HepG2 (cell line): Measurements from ENCODE around the gene TMEM108. TPM values are rescaled to one million over a fixed set of nuclear protein-coding genes. Genes with fewer than 3 reads are reported as not detected.

Source experiments
- ATAC-seq: fragments of 200-7000 bp; cut with Tn5 transposase; 3 replicates; pipeline ENCODE4 v1.9.1; 2020; ENCODE audit warnings: mild to moderate bottlenecking, moderate library complexity
- BruUV-seq: library from RNA; stranded (reverse); fragments of 400-500 nt; replicated peaks from 2 replicates; lab custom pipeline; 2021; lab: Mats Ljungman, UMichigan
- CTCF ChIA-PET: fragments of 300-600 bp; formaldehyde crosslinking; extraction: SDS; loops from one replicate; lab custom pipeline; 2021; ENCODE audit warnings: low total read pairs, inconsistent platforms, low intra/inter-chr PET ratio; lab: Yijun Ruan, JAX
- POLR2A ChIA-PET: fragments of 350-600 bp; sonication (Branson Sonifier 250); formaldehyde crosslinking; loops from one replicate; lab custom pipeline; 2020; ENCODE audit warnings: antibody characterized with exemption, inconsistent platforms; lab: Yijun Ruan, JAX
- DNase-seq: peaks from one replicate; pipeline ENCODE4 v3.0.0-alpha.2; 2015; ENCODE audit warnings: low spot score
- FAIRE-seq: peaks from 3 replicates; lab custom pipeline; 2011; peaks lifted over from hg19 to GRCh38; lab: Jason Lieb, UNC
- H2AFZ ChIP-seq: one replicate; pipeline ENCODE4 v1.6.1; 2011; ENCODE audit warnings: low read length, inconsistent platforms
- H3K27ac ChIP-seq: fragments of 300-600 bp; 3 replicates; pipeline ENCODE4 v1.8.0; 2011; ENCODE audit warnings: mixed run types, mild to moderate bottlenecking, mixed read lengths, low read length, inconsistent platforms; ENCODE audit not compliant: insufficient read depth; ENCODE audit errors: extremely low read length
- H3K27me3 ChIP-seq, 2 experiments: fragments of 200-600 bp in 1 of 2; 2 replicates in 1 of 2; 3 replicates in 1 of 2; pipeline versions ENCODE4 v1.6.0 to v1.8.0; 2011; ENCODE audit warnings: low read length in 2 of 2, mild to moderate bottlenecking in 2 of 2, moderate library complexity in 2 of 2, inconsistent platforms in 1 of 2; ENCODE audit not compliant: insufficient read depth in 2 of 2, control insufficient read depth in 1 of 2
- H3K36me3 ChIP-seq, 2 experiments: fragments of 200-600 bp in 1 of 2; replicated peaks in 1 of 2; 2 replicates in 1 of 2; 3 replicates in 1 of 2; pipeline versions ENCODE4 v1.5.1 to v1.8.0; 2011; ENCODE audit warnings: low read length in 2 of 2, inconsistent platforms in 1 of 2; ENCODE audit not compliant: insufficient read depth in 2 of 2, control insufficient read depth in 1 of 2
- H3K4me1 ChIP-seq: 2 replicates; pipeline ENCODE4 v1.5.1; 2012; ENCODE audit warnings: low read length, inconsistent platforms; ENCODE audit not compliant: insufficient read depth
- H3K4me2 ChIP-seq: 2 replicates; pipeline ENCODE4 v1.6.0; 2011; ENCODE audit warnings: low read depth, low read length, inconsistent platforms
- H3K4me3 ChIP-seq, 3 experiments: fragments of 200-600 bp in 1 of 3; sonication (generic), shearing (Covaris generic) in 1 of 3; replicated peaks in 1 of 3; 2 replicates each; pipeline ENCODE4 v1.5.1; 2011 to 2016; ENCODE audit warnings: low read length in 3 of 3, inconsistent platforms in 2 of 3, low read depth in 2 of 3, mild to moderate bottlenecking in 2 of 3, control low read depth in 1 of 3, mixed read lengths in 1 of 3; ENCODE audit not compliant: insufficient read depth in 1 of 3
- H3K79me2 ChIP-seq: one replicate; pipeline ENCODE4 v1.6.1; 2011; ENCODE audit warnings: low read length, inconsistent platforms; ENCODE audit not compliant: insufficient read depth
- H3K9ac ChIP-seq: 2 replicates; pipeline ENCODE4 v1.6.0; 2011; ENCODE audit warnings: mild to moderate bottlenecking, low read depth, low read length, inconsistent platforms; ENCODE audit not compliant: insufficient read depth
- H3K9me3 ChIP-seq: 2 replicates; pipeline ENCODE4 v1.5.1; 2012; ENCODE audit warnings: mild to moderate bottlenecking, low read length
- H4K20me1 ChIP-seq: 2 replicates; pipeline ENCODE4 v1.6.0; 2011; ENCODE audit warnings: inconsistent platforms, mild to moderate bottlenecking, low read length, moderate library complexity; ENCODE audit not compliant: insufficient read depth
- ELF1 ChIP-seq: sonication (generic); formaldehyde crosslinking; IDR thresholded peaks from 2 replicates; pipeline ENCODE4 v1.4.0; 2020; ENCODE audit warnings: missing genetic modification reagents
- ELF3 ChIP-seq: IDR thresholded peaks from 2 replicates; pipeline ENCODE4 v1.6.1; 2016; ENCODE audit warnings: missing genetic modification reagents, missing compliant biosample characterization
- FOXJ3 ChIP-seq: sonication (generic); formaldehyde crosslinking; IDR thresholded peaks from 2 replicates; pipeline ENCODE4 v1.4.0; 2020; ENCODE audit warnings: missing genetic modification reagents, mild to moderate bottlenecking, borderline replicate concordance
- NCOA5 ChIP-seq: sonication (generic); formaldehyde crosslinking; IDR thresholded peaks from 2 replicates; pipeline ENCODE4 v1.4.0; 2020; ENCODE audit warnings: missing genetic modification reagents
- NFE2 ChIP-seq: sonication (generic); formaldehyde crosslinking; IDR thresholded peaks from 2 replicates; pipeline ENCODE4 v1.4.0; 2020; ENCODE audit warnings: missing genetic modification reagents
- NR2F6 ChIP-seq, 2 experiments: IDR thresholded peaks; 2 replicates each; pipeline ENCODE4 v1.6.1; 2016; ENCODE audit warnings: antibody characterized with exemption in 1 of 2, mild to moderate bottlenecking in 1 of 2
- REPIN1 ChIP-seq: sonication (generic); formaldehyde crosslinking; IDR thresholded peaks from 2 replicates; pipeline ENCODE4 v1.8.0; 2022; ENCODE audit warnings: missing genetic modification reagents, low read depth, mild to moderate bottlenecking, borderline replicate concordance
- RFX1 ChIP-seq: fragments of 450-650 bp; IDR thresholded peaks from 2 replicates; pipeline ENCODE4 v1.6.1; 2017
- TBX3 ChIP-seq: fragments of 450-650 bp; IDR thresholded peaks from 2 replicates; pipeline ENCODE4 v1.6.1; 2017; ENCODE audit warnings: antibody characterized with exemption, mild to moderate bottlenecking, inconsistent platforms, borderline replicate concordance
- TGIF2 ChIP-seq: IDR thresholded peaks from 2 replicates; pipeline ENCODE4 v1.6.1; 2016; ENCODE audit warnings: control low read depth, missing compliant biosample characterization
- THAP8 ChIP-seq: sonication (generic); formaldehyde crosslinking; IDR thresholded peaks from 2 replicates; pipeline ENCODE4 v1.5.1; 2020; ENCODE audit warnings: missing genetic modification reagents, mild to moderate bottlenecking, borderline replicate concordance
- ZBTB43 ChIP-seq: sonication (generic); formaldehyde crosslinking; conservative IDR thresholded peaks from 2 replicates; pipeline ENCODE4 v1.4.0; 2020; ENCODE audit warnings: missing genetic modification reagents
- ZNF263 ChIP-seq: sonication (generic); formaldehyde crosslinking; IDR thresholded peaks from 2 replicates; pipeline ENCODE4 v1.4.0; 2020; ENCODE audit warnings: missing genetic modification reagents
- ZNF558 ChIP-seq: sonication (generic); formaldehyde crosslinking; IDR thresholded peaks from 2 replicates; pipeline ENCODE4 v1.9.0; 2022; ENCODE audit warnings: mild to moderate bottlenecking, missing genetic modification reagents, borderline replicate concordance
- ZNF639 ChIP-seq: conservative IDR thresholded peaks from 2 replicates; pipeline ENCODE4 v1.6.1; 2018; ENCODE audit warnings: missing genetic modification reagents
- ZNF761 ChIP-seq: sonication (generic); formaldehyde crosslinking; conservative IDR thresholded peaks from 2 replicates; pipeline ENCODE4 v1.4.0; 2020; ENCODE audit warnings: mild to moderate bottlenecking, missing genetic modification reagents
- ZNF784 ChIP-seq: sonication (generic); formaldehyde crosslinking; IDR thresholded peaks from 2 replicates; pipeline ENCODE4 v1.5.1; 2020; ENCODE audit warnings: missing genetic modification reagents, mild to moderate bottlenecking, borderline replicate concordance
- WGBS: methylation state at CpG from one replicate; pipeline ENCODE4 v1.1.6; 2017; ENCODE audit warnings: low lambda C conversion rate; 5-methylcytosine and 5-hydroxymethylcytosine counted together
- in situ Hi-C: cut with HindIII; loops from 2 replicates; pipeline ENCODE4 v1.10.0; 2017; ENCODE audit warnings: low pct_unique_long_range_greater_than_20kb; ENCODE audit not compliant: extremely low pct_ligation_motif_present
- intact Hi-C: fragments of 100-400 bp; cut with micrococcal nuclease; formaldehyde crosslinking; loops from one replicate; pipeline ENCODE4 v1.10.0; 2022; ENCODE audit not compliant: unreplicated experiment
- polyA plus RNA-seq, 8 experiments: library from polyadenylated mRNA; depleted of rRNA in 3 of 8; stranded (reverse) in 7 of 8; unstranded in 1 of 8; fragments of >200 nt; fragmentation: Illumina TruSeq in 4 of 8; extraction: Trizol in 4 of 8; gene quantifications; 2 replicates each; pipeline versions ENCODE4 v1.2.1 to v1.2.3, GENCODE V29; 2011 to 2016; ENCODE audit warnings: low read depth in 4 of 8, missing spikeins in 1 of 8, mixed read lengths in 1 of 8; ENCODE audit not compliant: insufficient read depth in 1 of 8
- total RNA-seq, 5 experiments: library from RNA; depleted of rRNA; stranded (reverse); fragments of >200 nt; fragmentation: Illumina TruSeq; extraction: Trizol; gene quantifications; 2 replicates each; pipeline ENCODE4 v1.2.3, GENCODE V29; 2016; ENCODE audit warnings: low read depth in 1 of 5

The TMEM108 gene
- total and polyA plus RNA-seq, 2 of the 13 experiments (the other 11 are each of a cell fraction or from before 2014, with no cell fraction given): not detected

GRCh38 chr3:133055339-133055738 lies 17.1 kb downstream of the TMEM108 start:
- no TSS peak for BruUV-seq
- H3K36me3 ChIP-seq: no peaks in the 10 kb centered on the region
- no peak overlapping the region for H3K4me3 ChIP-seq
- ATAC-seq (no peak), DNase-seq (no peak), FAIRE-seq (no peak)
- no peaks in the 10 kb centered on the region for H3K27me3 ChIP-seq
- in situ Hi-C loops: no loop called here
- 0% methylated on average over 1 of the region's 1 CpG for WGBS
- intact Hi-C loops: no loop called here
- no peaks in the 10 kb centered on the region for H3K9me3 ChIP-seq
- H3K9ac ChIP-seq: no peak overlapping the region
- no peaks in the 10 kb centered on the region for H3K4me1 ChIP-seq
- POLR2A ChIA-PET: no interaction called here
- H3K79me2 ChIP-seq: no peaks in the 10 kb centered on the region
- H2AFZ ChIP-seq: no peak overlapping the region
- H4K20me1 ChIP-seq: no peaks in the 10 kb centered on the region
- no peak overlapping the region for H3K4me2 ChIP-seq
- no peak overlapping the region for H3K27ac ChIP-seq
- TF ChIP-seq RFX1: no peak
- no peak for TF ChIP-seq NCOA5 (CRISPR knock-in tag)
- no peak for TF ChIP-seq TBX3
- no peak for TF ChIP-seq NR2F6 (IDR thresholded peaks at IDR 0.05)
- no peak for TF ChIP-seq NR2F6 (CRISPR knock-in tag; IDR thresholded peaks at IDR 0.05)
- TF ChIP-seq FOXJ3: no peak
- no peak for TF ChIP-seq ZNF558 (CRISPR knock-in tag)
- TF ChIP-seq THAP8 (CRISPR knock-in tag): no peak
- TF ChIP-seq REPIN1 (CRISPR knock-in tag): no peak
- no peak for TF ChIP-seq ELF1
- no peak for TF ChIP-seq ELF3 (CRISPR knock-in tag)
- TF ChIP-seq ZNF784: no peak
- no peak for TF ChIP-seq TGIF2
- TF ChIP-seq ZNF761: no peak
- TF ChIP-seq ZNF263 (CRISPR knock-in tag): no peak
- TF ChIP-seq ZNF639 (CRISPR knock-in tag): no peak
- no peak for TF ChIP-seq ZBTB43
- TF ChIP-seq NFE2 (CRISPR knock-in tag): no peak
- CTCF ChIA-PET: no interaction called here
